GM18861 (cell line): ENCODE results near the gene POU2AF1.
"Not testable (repeated sequence)": the region's sequence is repeated elsewhere in the genome, so short reads cannot be mapped to it uniquely, and the experiment has no call there.

Experiments used
- ATAC-seq: cut with Tn5 transposase; IDR thresholded peaks from one replicate; pipeline ENCODE4 v1.9.1; 2021; ENCODE audit not compliant: unreplicated experiment

POU2AF1 gene

DNA sequence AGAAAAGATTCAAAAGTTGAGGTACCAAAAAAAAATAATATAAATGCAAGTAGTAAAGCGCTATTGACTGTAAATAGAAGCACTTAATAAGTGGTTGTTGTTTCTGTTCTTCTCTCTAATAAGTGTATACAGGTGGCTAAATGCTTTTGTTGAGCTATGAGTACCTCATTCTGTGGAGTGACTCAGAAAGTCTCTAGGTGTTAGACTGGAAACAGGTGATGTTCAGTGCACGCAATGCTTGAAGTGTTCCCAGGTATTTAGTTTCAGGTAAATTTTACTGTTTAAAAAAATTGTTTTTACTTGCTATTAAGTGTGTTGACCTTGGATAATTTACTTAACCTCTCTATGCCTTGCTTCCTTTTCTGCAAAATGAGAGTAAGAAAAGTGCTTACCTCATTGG, 56.5 kb downstream of the POU2AF1 start:
- ATAC-seq, result no peak

DNA sequence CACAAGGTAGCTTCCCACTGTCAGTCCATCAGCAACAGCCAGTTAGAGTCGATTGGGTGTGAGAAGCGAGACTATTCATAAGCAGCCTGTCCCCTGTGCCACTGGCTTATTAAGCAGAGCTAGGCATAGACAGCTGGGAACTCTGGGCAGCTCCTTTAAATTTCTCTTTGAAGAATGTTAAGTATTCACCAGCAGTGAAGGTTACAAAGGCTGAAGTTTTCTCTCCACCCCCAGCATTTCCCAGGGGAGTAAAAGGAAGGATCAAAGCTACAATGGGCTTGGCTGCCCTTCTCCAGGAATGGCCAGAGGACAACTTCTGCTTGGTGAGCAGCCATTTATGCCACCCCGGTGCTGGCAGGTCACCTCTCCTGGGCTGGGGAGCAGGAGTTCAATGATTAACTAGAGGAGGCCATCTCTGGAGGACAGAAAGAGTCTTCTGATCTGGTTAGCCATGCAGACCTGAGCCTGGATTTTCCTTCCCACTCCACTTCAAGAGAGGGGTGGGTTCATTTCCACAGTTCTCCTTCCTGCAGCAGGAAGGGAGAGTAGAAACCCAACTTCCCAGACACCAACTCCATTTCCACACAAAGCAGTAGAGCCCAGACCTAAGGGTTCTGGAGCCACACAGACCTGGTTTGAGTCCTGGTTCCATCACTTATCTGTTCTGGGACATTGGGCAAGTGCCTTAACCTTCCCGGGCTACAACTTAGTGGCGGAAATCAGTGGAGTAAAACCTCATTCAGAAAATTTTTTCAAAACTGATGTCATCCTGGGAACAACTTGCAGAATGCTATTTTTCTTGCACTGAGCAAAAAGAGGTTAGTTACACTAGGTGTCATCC, 58.1 kb downstream of the POU2AF1 start:
- no peak for ATAC-seq

DNA sequence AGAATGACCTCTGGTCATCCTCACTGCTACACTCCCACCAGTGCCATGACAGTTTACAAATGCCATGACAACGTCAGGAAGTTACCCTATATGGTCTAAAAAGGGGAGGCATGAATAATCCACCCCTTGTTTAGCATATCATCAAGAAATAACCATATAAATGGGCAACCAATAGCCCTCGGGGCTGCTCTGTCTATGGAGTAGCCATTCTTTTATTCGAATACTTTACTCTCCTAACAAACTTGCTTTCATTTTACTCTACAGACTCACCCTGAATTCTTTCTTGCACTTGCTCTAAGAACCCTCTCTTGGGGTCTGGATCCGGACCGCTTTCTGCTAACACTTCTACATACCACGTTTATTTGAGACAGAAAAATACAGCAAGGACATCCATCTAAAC, 58.9 kb downstream of the POU2AF1 start:
- ATAC-seq, result not testable (repeated sequence)

DNA sequence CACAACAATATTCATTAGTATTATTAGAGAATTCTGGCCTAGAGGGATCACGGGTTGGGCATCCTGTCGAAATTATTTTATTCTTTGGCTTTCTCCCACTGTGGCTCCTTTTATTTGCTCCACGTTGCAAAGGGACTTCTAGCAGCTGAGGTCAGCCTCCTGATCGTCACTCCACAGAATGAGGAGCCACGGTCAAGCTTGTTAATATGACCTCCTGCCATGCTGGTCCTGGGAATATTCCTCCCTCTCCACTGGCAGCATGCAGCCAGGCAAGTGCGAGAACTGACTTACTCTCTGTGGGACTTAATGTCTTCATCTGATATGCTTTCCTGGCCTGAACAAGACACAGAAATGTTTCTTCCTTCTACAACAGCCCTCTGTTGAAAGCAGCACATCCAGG, 59.8 kb downstream of the POU2AF1 start:
- no peak for ATAC-seq

DNA sequence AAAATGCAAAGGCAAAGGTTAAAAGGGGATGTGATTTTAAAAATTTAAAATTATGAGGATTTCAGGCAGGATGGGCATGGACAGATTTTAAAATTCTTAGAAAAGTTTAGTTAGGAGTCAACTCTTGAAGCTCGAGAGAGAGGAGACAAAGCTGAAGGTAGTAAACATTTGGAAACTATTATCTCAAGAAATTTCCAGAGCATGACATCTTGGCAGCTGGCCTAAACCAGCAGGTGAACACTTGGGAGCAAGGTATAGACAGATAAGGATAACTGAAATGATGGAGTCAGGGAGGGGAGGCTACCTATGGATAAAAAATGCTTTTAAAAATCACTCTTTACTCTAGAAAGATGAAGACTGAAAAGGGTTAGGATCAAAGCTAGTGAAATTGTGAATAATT, 67.0 kb downstream of the POU2AF1 start:
- no peak for ATAC-seq

DNA sequence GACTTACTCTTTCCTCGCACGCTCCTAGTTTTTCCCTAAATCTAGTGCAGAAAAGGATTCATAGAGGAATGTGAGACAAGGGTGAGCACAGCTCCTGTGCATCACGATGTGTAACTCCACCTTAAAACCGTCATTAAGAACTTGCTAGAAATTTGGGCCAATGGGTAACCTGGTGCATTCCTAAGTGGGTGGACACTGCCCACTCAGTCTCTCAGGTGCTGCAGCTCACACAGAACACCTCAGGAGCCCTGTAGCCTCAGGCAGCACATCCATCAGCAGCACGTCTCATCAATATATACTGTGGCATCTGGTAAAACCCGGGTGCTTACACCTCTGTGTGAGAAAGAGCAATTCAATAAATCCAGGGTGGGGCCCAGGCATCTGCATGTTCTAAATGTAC, 68.4 kb downstream of the POU2AF1 start:
- no peak for ATAC-seq

DNA sequence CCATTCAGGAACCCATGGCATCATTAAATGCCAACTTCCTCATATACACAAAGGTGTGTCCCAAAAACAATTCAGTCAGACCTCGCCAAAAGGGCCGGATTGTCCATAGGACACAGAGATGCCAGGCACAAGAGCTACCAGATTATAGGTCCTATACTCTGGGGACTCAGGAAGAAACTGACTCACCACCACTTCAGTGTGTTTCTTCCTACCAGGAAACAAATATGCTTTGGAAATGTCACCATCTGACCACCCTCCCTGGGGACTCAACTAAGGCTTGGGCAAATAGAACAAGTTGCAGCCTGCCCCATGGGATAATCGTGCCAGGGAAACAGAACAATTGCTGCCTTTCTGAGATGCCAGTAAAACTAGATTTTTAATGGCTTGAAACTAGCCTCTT, 69.0 kb downstream of the POU2AF1 start:
- ATAC-seq, result no peak

DNA sequence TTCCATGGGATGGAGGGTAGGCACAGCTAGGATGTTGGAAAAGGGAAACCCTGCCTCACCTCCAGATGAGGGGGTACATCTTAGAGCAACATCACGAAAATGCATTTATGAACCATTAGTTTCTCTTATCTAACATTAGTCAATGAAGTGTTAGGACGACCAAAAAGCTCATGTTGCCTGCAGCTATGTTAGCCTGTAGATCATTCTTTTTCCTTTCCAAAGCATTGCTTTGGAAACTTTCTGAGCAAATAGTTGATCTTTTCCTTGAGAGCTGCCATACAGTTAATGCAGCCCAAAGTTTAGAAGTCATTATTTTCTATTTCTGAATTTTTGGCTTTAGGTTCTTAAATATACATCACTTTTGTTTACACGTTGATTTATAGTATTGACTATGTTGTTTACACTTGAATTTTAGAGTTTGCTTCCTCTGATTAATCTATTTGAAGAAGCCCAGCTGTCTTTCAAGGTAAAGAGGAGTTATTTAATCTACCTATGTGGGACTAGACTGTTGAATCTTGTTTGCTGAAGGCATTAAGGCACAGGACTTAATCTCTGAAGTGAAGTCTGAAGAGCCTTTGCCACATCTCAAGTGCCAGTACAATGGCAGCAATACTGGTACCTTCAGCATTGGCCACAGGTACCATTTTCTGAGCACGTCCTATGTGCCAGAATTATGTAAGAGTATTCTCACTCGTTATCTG, 69.7 kb downstream of the POU2AF1 start:
- ATAC-seq, result no peak

DNA sequence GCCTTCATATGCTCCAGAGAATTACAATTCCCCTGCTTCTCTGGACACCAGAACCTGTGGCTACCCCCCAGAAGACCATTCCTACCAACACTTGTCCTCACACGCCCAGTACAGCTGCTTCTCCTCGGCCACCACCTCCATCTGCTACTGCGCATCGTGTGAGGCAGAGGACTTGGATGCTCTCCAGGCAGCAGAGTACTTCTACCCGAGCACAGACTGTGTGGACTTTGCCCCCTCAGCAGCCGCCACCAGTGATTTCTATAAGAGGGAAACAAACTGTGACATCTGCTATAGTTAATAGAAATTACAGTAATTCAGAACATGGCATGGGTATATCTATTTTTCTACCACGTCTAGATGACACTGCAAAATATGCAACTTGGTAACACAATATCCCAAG, 70.9 kb downstream of the POU2AF1 start:
- ATAC-seq, result no peak

DNA sequence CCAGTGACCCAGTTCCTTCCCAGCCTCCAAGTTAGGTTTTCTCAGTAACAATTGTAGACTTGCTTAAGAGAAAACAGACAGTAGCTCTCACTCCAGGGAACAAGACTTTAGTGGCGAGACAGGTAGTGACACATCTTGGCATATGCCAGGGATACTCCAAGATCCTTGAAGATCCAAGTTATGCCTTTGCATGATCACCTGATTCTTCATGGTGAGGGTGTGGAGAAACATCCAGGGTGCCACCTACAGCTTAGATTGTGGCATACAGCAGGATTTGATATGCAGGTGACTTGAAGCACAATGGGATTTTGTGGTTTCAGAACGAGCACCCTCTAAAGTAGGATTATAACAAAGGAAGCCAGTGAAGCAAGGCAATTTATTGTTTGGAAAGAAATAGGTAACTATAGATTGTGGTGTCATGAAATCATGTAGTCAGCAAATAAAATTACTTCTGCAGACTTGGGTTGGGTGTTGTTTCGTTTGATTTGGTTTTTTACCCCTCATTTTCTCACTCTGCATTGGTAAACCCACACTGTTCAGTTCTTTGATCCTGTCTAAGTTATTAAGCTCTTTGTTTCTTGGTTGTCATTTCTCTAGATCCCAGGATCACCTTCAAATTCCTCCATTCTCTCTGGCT, 71.5 kb downstream of the POU2AF1 start:
- ATAC-seq, result no peak

DNA sequence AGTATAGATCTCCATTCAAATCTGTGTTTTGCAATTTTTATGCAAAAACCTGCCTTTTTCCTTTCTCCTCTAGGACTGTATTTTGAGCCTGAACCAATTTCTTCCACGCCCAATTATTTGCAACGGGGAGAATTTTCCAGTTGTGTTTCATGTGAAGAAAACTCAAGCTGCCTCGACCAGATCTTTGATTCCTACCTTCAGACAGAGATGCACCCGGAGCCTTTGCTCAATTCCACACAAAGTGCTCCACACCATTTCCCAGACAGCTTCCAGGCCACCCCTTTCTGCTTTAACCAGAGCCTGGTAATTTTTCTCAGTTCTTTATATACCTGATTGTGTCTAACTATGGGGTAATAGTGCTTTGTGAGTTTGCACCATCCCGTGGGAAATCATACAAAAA, 72.8 kb downstream of the POU2AF1 start:
- no peak for ATAC-seq

DNA sequence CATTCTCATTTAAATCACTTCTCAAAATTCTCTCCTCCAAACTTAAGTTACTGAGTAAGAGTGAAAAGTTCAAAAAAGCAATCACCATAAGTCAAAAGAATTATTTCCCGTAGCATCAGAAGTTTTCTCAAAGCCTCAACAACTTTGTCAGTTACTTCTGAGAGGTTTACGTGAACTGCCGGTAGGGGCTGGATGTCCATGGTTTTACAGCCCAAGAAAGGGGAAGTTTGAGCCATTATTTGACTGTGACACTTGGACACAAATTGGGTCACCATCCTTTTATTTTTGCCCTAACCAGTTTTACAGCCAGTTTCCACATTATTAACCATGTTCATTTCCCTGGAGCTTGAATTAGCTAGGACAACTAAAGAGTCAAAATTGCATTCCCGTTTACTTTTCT, 73.2 kb downstream of the POU2AF1 start:
- no peak for ATAC-seq

DNA sequence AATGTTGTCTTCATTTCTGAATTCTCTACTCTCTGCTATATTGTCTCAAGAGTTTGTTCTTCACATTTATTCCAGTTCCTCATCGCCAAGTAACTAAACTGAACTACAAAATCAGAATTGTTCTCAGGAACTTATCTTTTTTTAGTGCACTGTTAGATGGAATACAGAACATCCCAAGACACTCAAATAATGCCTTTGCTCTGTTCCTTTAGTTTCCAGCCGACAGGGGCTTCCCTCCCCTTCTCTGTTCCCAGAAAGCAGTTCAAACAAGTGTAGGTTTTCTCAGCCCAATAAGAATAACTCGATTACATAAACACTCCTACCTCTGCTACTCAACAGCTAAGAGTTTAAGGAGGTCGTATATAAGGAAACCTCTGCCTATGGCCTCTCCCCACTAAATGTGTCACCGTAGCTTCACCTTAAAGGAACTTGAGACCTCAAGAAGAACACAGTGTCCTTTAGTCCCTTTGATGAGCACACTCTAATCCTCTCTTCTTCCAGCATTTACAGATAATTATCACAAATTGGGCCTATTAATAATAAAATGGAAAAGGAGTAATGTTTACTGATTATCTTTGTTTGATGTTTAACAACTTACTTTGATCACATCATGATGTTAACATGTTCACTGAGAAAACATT, 73.8 kb downstream of the POU2AF1 start:
- ATAC-seq, result no peak

DNA sequence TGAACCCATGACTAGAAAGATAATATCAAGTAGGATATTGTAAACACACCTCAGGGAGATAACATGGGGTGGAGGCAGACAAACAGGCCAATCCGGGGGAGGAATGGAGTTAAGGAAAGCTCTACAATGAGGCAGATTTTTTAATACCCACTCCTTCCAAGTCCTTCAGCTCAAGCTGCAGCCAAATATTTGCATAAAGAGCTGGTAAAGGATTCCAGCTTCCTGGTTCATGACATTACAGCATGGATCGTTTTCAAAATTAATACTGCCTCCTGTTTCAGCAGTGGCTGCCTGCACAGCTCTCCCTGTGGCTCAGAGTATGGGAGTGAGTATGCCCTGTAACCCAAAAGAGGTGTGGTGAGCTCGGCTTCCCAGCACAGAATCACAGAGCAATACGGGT, 75.6 kb downstream of the POU2AF1 start:
- ATAC-seq, result no peak

DNA sequence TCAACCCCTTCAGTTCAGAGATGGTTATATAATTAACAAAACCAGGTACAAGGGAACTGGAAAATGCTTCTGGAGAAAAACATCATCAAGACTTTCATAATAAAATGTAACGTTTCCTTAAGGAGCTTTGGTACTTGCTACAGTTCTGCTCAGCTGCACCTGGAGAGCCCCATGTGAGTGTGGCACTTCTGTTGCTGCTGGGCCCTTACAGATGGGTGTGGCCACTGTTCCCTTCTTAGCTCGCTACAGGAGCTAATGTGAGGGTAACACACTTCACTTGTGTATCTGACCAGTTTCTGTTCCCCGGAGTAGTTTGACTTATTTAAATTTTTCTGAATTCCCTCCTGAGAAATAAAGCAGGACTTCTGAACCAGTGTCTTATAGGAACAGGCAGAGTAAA, 76.8 kb downstream of the POU2AF1 start:
- ATAC-seq, result no peak
